CD4-positive, alpha-beta memory T cell (primary cell): ENCODE measurements around the gene WDR3. TPM values are rescaled to one million over a fixed set of nuclear protein-coding genes. Genes with fewer than 3 reads are reported as not detected.

ENCODE experiments used
- CTCF ChIA-PET: fragments of 350-600 bp; sonication (Branson Sonifier 250); formaldehyde crosslinking; loops from one replicate; lab custom pipeline; 2021; ENCODE audit warnings: inconsistent platforms; ENCODE audit not compliant: partially characterized antibody; lab: Charles Lee
- POLR2A ChIA-PET: fragments of 350-600 bp; sonication (Branson Sonifier 250); formaldehyde crosslinking; loops from one replicate; lab custom pipeline; 2021; ENCODE audit not compliant: partially characterized antibody; lab: Charles Lee
- DNase-seq, 5 donors: peaks; one replicate each; pipeline versions ENCODE4 v3.0.0 to v3.0.0-alpha.2; 2020 to 2022; ENCODE audit warnings: mixed read lengths in 1 of 5
- H3K27ac ChIP-seq: one replicate; pipeline ENCODE4 v1.7.0; 2013; ENCODE audit warnings: low read depth, low read length
- H3K27me3 ChIP-seq: 2 replicates; pipeline ENCODE4 v1.7.0; 2013; ENCODE audit warnings: mild to moderate bottlenecking, low read length, moderate library complexity; ENCODE audit not compliant: insufficient read depth
- H3K36me3 ChIP-seq: 2 replicates; pipeline ENCODE4 v1.7.0; 2013; ENCODE audit warnings: mild to moderate bottlenecking, low read length, moderate library complexity; ENCODE audit not compliant: insufficient read depth
- H3K4me1 ChIP-seq: 2 replicates; pipeline ENCODE4 v1.7.0; 2013; ENCODE audit warnings: mild to moderate bottlenecking, low read length, moderate library complexity; ENCODE audit not compliant: insufficient read depth
- H3K4me3 ChIP-seq, 2 donors: one replicate each; pipeline ENCODE4 v1.7.0; 2013; ENCODE audit warnings: low read length in 2 of 2, mild to moderate bottlenecking in 1 of 2
- H3K9me3 ChIP-seq, 2 donors: one replicate each; pipeline ENCODE4 v1.7.0; 2013; ENCODE audit warnings: low read length in 2 of 2, control low read depth in 1 of 2; ENCODE audit not compliant: control insufficient read depth in 1 of 2
- H3K27ac Mint-ChIP-seq, 7 donors: one replicate each; pipeline ENCODE4 v1.8.0; 2020 to 2021; ENCODE audit warnings: mixed read lengths in 7 of 7, mild to moderate bottlenecking in 6 of 7, inconsistent platforms in 3 of 7, moderate library complexity in 3 of 7
- H3K27me3 Mint-ChIP-seq, 2 donors: one replicate each; pipeline ENCODE4 v1.8.0; 2020 to 2021; ENCODE audit warnings: mixed read lengths in 2 of 2
- H3K36me3 Mint-ChIP-seq, 2 donors: one replicate each; pipeline ENCODE4 v1.8.0; 2020 to 2021; ENCODE audit warnings: mixed read lengths in 2 of 2, inconsistent platforms in 1 of 2, mild to moderate bottlenecking in 1 of 2
- H3K4me1 Mint-ChIP-seq, 4 donors: one replicate each; pipeline ENCODE4 v1.8.0; 2020 to 2021; ENCODE audit warnings: mixed read lengths in 4 of 4, mild to moderate bottlenecking in 1 of 4
- H3K4me3 Mint-ChIP-seq, 8 donors: one replicate each; pipeline ENCODE4 v1.8.0; 2020 to 2021; ENCODE audit warnings: mixed read lengths in 8 of 8, mild to moderate bottlenecking in 7 of 8, moderate library complexity in 6 of 8, inconsistent platforms in 3 of 8
- H3K9me3 Mint-ChIP-seq, 8 donors: one replicate each; pipeline ENCODE4 v1.8.0; 2020 to 2021; ENCODE audit warnings: mixed read lengths in 8 of 8, mild to moderate bottlenecking in 5 of 8, inconsistent platforms in 3 of 8, moderate library complexity in 1 of 8
- intact Hi-C: fragments of 100-400 bp; cut with micrococcal nuclease; formaldehyde crosslinking; loops from one replicate; pipeline ENCODE4 v1.15.1; 2023
- polyA plus RNA-seq, 2 donors: library from polyadenylated mRNA; unstranded; fragments of 300-500 nt; fragmentation: Illumina TruSeq; gene quantifications; one replicate each; pipeline ENCODE4 v1.2.3, GENCODE V29; 2021
- total RNA-seq, 2 experiments: library from RNA; stranded (reverse); gene quantifications; one replicate each; pipeline ENCODE4 v1.2.3, GENCODE V29; 2021

The WDR3 gene
- total and polyA plus RNA-seq, 4 experiments from 2014 or later: 26.5 to 42.7 (median 28.8) TPM

DNA sequence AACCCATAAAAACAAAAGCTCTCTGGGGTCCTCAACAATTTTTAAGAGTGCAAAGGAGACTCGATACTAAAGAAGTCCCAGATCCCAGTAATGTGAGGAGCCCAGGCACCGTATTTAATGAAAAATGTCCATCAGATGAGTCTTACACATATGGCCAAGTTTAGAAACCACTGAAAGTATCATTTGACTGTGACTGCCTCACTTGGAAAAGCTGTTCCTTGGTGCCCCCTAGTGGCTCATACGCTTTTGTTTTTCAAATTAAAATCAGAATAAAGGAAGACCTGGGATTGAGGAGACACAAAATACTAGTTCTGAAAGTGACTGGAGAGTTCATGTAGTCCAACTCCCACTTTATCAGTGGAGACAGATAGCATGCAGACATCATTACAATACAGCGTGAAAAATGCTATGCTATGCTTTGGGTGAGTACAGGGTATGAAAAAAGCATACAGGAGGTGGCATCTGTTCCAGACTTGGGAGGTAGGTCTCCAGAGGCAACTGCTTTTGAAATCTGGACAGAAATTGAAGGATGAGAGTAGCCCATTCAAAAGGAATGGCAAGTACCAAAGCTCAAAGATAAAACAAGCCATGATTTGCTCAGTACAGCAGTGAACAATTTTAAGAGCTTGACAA, 33.9 kb upstream of the WDR3 start:
- no peak overlapping the region for H3K4me3 Mint-ChIP-seq
- Histone ChIP-seq H3K4me3 (no peak overlapping the region), H3K27me3 (no peaks in the 10 kb centered on the region), H3K4me1 (no peaks in the 10 kb centered on the region), H3K27ac (no peak overlapping the region), H3K36me3 (peaks cover 30% of the 10 kb centered on the region), H3K9me3 (no peaks in the 10 kb centered on the region)
- H3K9me3 Mint-ChIP-seq: no peaks in the 10 kb centered on the region
- H3K27me3 Mint-ChIP-seq: no peaks in the 10 kb centered on the region
- intact Hi-C loops: loop anchor here (1.0 to 5.0 kb wide), 3 partner anchors 143 to 829 kb away; no protein-coding TSS in a partner anchor
- H3K27ac Mint-ChIP-seq: peak overlapping the region in 5 of 7 donors; percentile 3 to 66 (median 33)
- ChIA-PET POLR2A (interaction anchor here (1.2 kb wide), 1 partner anchor 361 kb away, joined by 3 read pairs; no protein-coding TSS in a partner anchor), CTCF (interaction anchor here (1.1 to 3.4 kb wide), 17 partner anchors 9 to 829 kb away, joined by 4 to 34 read pairs (median 7); partner anchors contain the start of genes GDAP2 and WDR3)
- peak; percentile 41 to 59 (median 51) for DNase-seq
- H3K36me3 Mint-ChIP-seq: peaks cover 20 to 52% of the 10 kb centered on the region in 2 donors
- H3K4me1 Mint-ChIP-seq: peaks cover 0 to 4% (median 1%) of the 10 kb centered on the region in 4 donors

DNA sequence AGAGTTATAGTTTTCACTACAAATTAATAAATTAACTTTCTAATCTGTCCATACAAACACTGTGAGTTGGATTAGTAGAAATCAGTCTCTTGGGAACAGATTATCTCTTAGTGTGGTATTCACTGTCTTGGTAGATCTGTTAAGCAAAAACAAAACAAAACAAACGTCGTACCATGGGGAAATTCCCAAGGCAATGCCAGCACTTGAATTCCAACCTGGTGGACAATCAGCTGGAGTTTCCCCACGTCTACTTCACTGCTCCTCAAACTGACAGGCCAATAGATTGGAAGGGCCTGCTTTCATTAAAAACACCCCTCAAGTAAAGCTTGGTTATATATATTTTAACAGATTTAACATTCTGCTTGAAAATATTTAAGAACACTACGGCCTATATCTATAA, 32.0 kb upstream of the WDR3 start:
- Mint-ChIP-seq H3K27ac (peak overlapping the region in 1 of 7 donors; percentile 73), H3K27me3 (no peaks in the 10 kb centered on the region)

DNA sequence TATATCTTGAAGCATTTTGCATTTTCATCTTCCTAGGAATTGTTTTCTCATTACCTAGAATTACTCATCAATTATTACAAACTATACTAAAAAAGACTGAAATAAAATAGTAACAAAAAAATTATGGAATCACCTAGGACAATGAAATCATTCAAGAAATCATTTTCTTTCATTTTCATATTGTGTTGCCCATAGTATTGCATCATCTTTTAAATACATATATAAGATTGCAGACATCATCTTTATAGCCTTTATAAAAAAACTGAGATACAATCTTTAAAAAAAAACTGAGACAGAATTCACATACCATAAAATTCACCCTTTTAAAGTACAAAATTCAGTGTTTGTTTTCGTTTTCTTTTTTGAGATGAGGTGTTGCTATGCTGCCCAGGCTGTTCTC, 29.7 kb upstream of the WDR3 start:
- no peak for DNase-seq
- Mint-ChIP-seq H3K4me1 (peaks cover 0 to 4% (median 1%) of the 10 kb centered on the region in 4 donors), H3K27ac (peak overlapping the region in 1 of 7 donors; percentile 58), H3K36me3 (peaks cover 38 to 70% of the 10 kb centered on the region in 2 donors), H3K27me3 (no peaks in the 10 kb centered on the region), H3K9me3 (no peaks in the 10 kb centered on the region), H3K4me3 (no peak overlapping the region)
- Histone ChIP-seq H3K27ac (no peak overlapping the region), H3K4me3 (no peak overlapping the region), H3K36me3 (peaks cover 34% of the 10 kb centered on the region), H3K4me1 (no peaks in the 10 kb centered on the region), H3K27me3 (no peaks in the 10 kb centered on the region), H3K9me3 (no peaks in the 10 kb centered on the region)
- ChIA-PET CTCF (interaction anchor here (1.1 kb wide), 1 partner anchor 386 kb away, joined by 4 read pairs; no protein-coding TSS in a partner anchor), POLR2A (interaction anchor here (0.7 kb wide), 1 partner anchor 108 kb away, joined by 3 read pairs; no protein-coding TSS in a partner anchor)
- intact Hi-C loops: loop anchor here (5.0 kb wide), 1 partner anchor 148 kb away; no protein-coding TSS in a partner anchor

More for the DNA sequence above, 32.0 kb upstream of the WDR3 start:
- Mint-ChIP-seq H3K4me1 (peaks cover 0 to 4% (median 1%) of the 10 kb centered on the region in 4 donors), H3K4me3 (no peak overlapping the region), H3K9me3 (no peaks in the 10 kb centered on the region), H3K36me3 (peaks cover 23 to 56% of the 10 kb centered on the region in 2 donors)
- no peaks in the 10 kb centered on the region for H3K9me3 ChIP-seq
- H3K36me3 ChIP-seq: peaks cover 30% of the 10 kb centered on the region
- ChIA-PET CTCF (interaction anchor here (1.1 to 3.3 kb wide), 4 partner anchors 22 to 143 kb away, joined by 3 to 20 read pairs (median 9); partner anchors contain the start of genes GDAP2 and WDR3), POLR2A (no interaction called here)
- H3K27me3 ChIP-seq: no peaks in the 10 kb centered on the region
- H3K4me1 ChIP-seq: no peaks in the 10 kb centered on the region
- no peak overlapping the region for H3K4me3 ChIP-seq
- no peak for DNase-seq
- intact Hi-C loops: loop anchor here (5.0 kb wide), 1 partner anchor 145 kb away; no protein-coding TSS in a partner anchor
- H3K27ac ChIP-seq: no peak overlapping the region

DNA sequence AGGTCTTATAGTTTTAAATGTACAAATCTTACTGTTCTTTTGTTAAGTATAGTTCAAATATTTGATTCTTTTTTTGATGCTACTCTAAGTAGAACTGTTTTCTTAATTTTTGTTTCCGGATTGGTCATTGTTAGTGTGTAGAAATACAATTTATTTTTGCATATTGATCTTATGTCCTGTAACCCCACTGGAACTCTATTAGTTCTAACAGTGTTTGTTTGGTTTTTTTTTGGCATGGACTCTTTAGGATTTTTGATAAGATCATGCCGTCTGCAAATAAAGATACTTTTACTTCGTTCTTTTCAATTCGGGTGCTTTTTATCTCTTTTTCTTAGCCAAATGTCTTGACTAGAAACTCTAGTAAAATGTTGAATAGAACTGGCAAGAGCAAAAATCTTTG, 26.6 kb upstream of the WDR3 start:
- POLR2A ChIA-PET: no interaction called here

DNA sequence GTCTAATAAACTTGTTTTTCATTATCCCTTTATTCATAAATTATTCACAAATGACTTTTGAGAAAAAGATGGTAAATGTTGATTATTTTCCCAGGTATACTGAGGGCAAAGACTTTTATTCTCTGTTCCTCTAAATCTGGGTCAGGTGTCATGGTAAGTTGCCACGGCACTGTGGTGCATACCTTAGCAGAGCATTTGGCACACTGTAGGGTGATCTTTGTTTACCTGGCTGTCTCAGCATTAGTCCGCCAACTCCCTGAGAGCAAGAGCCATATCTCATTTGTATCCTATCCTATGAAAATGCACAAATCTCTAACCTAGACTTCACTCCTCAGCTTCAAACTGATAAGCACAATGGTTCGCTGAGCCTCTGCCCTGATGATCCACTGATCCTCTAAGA, 25.1 kb upstream of the WDR3 start:
- intact Hi-C loops: no loop called here
- Histone ChIP-seq H3K4me1 (no peaks in the 10 kb centered on the region), H3K9me3 (no peaks in the 10 kb centered on the region), H3K4me3 (no peak overlapping the region), H3K36me3 (peaks cover 20% of the 10 kb centered on the region), H3K27ac (no peak overlapping the region), H3K27me3 (no peaks in the 10 kb centered on the region)
- no peak for DNase-seq
- CTCF ChIA-PET: no interaction called here
- POLR2A ChIA-PET: no interaction called here
- no peak overlapping the region for H3K4me3 Mint-ChIP-seq
- H3K4me1 Mint-ChIP-seq: no peaks in the 10 kb centered on the region
- peak overlapping the region in 1 of 7 donors; percentile 85 for H3K27ac Mint-ChIP-seq
- H3K9me3 Mint-ChIP-seq: no peaks in the 10 kb centered on the region
- H3K36me3 Mint-ChIP-seq: peaks cover 58 to 61% of the 10 kb centered on the region in 2 donors
- no peaks in the 10 kb centered on the region for H3K27me3 Mint-ChIP-seq

More for the DNA sequence above, 26.6 kb upstream of the WDR3 start:
- DNase-seq: no peak
- Mint-ChIP-seq H3K36me3 (peaks cover 57 to 72% of the 10 kb centered on the region in 2 donors), H3K27me3 (no peaks in the 10 kb centered on the region), H3K4me1 (peaks cover 0 to 2% (median 0%) of the 10 kb centered on the region in 4 donors), H3K4me3 (no peak overlapping the region), H3K27ac (peak overlapping the region in 3 of 7 donors; percentile 0 to 9 (median 2)), H3K9me3 (no peaks in the 10 kb centered on the region)
- no peaks in the 10 kb centered on the region for H3K27me3 ChIP-seq
- intact Hi-C loops: no loop called here
- H3K4me3 ChIP-seq: no peak overlapping the region
- H3K27ac ChIP-seq: no peak overlapping the region
- CTCF ChIA-PET: no interaction called here
- no peaks in the 10 kb centered on the region for H3K4me1 ChIP-seq
- H3K36me3 ChIP-seq: peaks cover 29% of the 10 kb centered on the region
- H3K9me3 ChIP-seq: no peaks in the 10 kb centered on the region

DNA sequence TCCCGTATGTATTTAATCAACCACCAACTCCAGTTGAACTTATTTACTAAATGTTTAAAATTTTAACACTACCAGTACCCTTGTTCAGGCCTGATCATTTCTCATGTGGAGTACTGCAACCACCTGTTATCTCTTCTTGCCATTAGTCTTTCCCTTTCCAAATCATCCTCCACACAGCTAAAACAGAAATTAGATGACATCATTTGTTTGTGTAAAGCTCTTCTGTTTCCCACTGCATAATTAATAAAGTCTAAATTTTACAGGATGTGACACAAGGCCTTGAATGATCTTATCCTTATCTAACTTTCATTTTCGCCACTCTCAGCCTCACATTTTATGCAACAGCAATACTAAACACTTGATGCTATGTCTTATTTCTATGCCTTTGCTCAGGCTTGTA, 24.5 kb upstream of the WDR3 start:
- peaks cover 58 to 63% of the 10 kb centered on the region in 2 donors for H3K36me3 Mint-ChIP-seq
- DNase-seq: no peak

DNA sequence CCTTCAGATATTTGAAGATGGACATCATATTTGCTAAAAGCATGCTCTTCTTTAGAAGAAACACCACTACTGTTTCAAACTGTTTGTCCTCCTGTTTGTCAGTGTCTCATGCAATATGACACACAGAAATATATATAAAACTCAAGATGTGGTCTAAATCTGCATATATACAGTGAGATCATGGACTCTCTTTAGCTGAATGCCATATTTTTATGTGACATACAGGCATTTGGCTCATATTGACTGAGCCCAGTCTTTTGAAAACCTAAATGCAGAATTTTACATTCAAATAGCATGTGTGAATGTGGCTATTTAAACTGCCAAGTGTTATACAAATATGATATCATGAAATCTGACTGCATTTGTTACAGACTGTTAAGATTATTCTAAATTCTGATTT, 18.5 kb upstream of the WDR3 start:
- Histone ChIP-seq H3K27ac (no peak overlapping the region), H3K4me1 (no peaks in the 10 kb centered on the region), H3K36me3 (peaks cover 25% of the 10 kb centered on the region), H3K9me3 (no peaks in the 10 kb centered on the region), H3K27me3 (no peaks in the 10 kb centered on the region), H3K4me3 (no peak overlapping the region)
- intact Hi-C loops: no loop called here
- Mint-ChIP-seq H3K27ac (no peak overlapping the region), H3K9me3 (peaks cover 0 to 4% (median 0%) of the 10 kb centered on the region in 8 donors), H3K27me3 (no peaks in the 10 kb centered on the region), H3K4me3 (no peak overlapping the region), H3K36me3 (peaks cover 65 to 68% of the 10 kb centered on the region in 2 donors), H3K4me1 (peaks cover 2 to 9% (median 4%) of the 10 kb centered on the region in 4 donors)
- DNase-seq: no peak
- ChIA-PET CTCF (no interaction called here), POLR2A (no interaction called here)

More for the DNA sequence above, 24.5 kb upstream of the WDR3 start:
- Histone ChIP-seq H3K4me3 (no peak overlapping the region), H3K36me3 (peaks cover 20% of the 10 kb centered on the region), H3K27me3 (no peaks in the 10 kb centered on the region), H3K4me1 (no peaks in the 10 kb centered on the region), H3K27ac (no peak overlapping the region), H3K9me3 (no peaks in the 10 kb centered on the region)
- Mint-ChIP-seq H3K4me3 (no peak overlapping the region), H3K27ac (peak overlapping the region in 2 of 7 donors; percentile 65 to 85), H3K27me3 (no peaks in the 10 kb centered on the region), H3K9me3 (no peaks in the 10 kb centered on the region), H3K4me1 (no peaks in the 10 kb centered on the region)
- ChIA-PET CTCF (interaction anchor here (0.6 to 1.4 kb wide), 2 partner anchors 9 to 416 kb away, joined by 3 to 6 read pairs; no protein-coding TSS in a partner anchor), POLR2A (no interaction called here)
- intact Hi-C loops: no loop called here
